Measurements from ENCODE around the gene NPY4R. TPM values are rescaled to one million over a fixed set of nuclear protein-coding genes. Genes with fewer than 3 reads are reported as not detected.
"Not testable (repeated sequence)": the region's sequence is repeated elsewhere in the genome, so short reads cannot be mapped to it uniquely, and the experiment has no call there.

Gene NPY4R
- total and polyA plus RNA-seq, 2 experiments from 2014 or later = not detected

GRCh38 chr10:46441837-46442278 is 23.9 kb downstream of the NPY4R start:
- H3K9ac ChIP-seq; H2AFZ ChIP-seq; H3K27me3 ChIP-seq (replicated peaks; ENCODE audit: insufficient read depth); H3K9me3 ChIP-seq (ENCODE audit: low read depth); H3K79me2 ChIP-seq (ENCODE audit: insufficient read depth); H3K36me3 ChIP-seq (ENCODE audit: low read depth); H3K4me2 ChIP-seq (ENCODE audit: unreplicated experiment); H3K4me3 ChIP-seq; H3F3A ChIP-seq (ENCODE audit: insufficient read depth); H3K27ac ChIP-seq; H3K4me1 ChIP-seq (ENCODE audit: insufficient read depth); H3K9me2 ChIP-seq (ENCODE audit: insufficient read depth); H4K20me1 ChIP-seq (ENCODE audit: insufficient read depth); in situ Hi-C loops (cut with MboI): not testable (repeated sequence)
- DNase-seq = peak; percentile 2
- 61 to 73% methylated on average over 4 to 7 of the region's 7 CpGs for WGBS, 2 experiments (ENCODE audit: low coverage in 1 of 2, low lambda C conversion rate in 2 of 2, missing lambda C conversion rate in 2 of 2)

GRCh38 chr10:46440942-46441341 is 24.8 kb downstream of the NPY4R start:
- H3K27me3 ChIP-seq (replicated peaks; ENCODE audit: insufficient read depth); H2AFZ ChIP-seq; in situ Hi-C loops (cut with MboI); H4K20me1 ChIP-seq (ENCODE audit: insufficient read depth); H3K79me2 ChIP-seq (ENCODE audit: insufficient read depth); DNase-seq; H3K27ac ChIP-seq; H3K4me2 ChIP-seq (ENCODE audit: unreplicated experiment); H3F3A ChIP-seq (ENCODE audit: insufficient read depth); H3K4me1 ChIP-seq (ENCODE audit: insufficient read depth); H3K9ac ChIP-seq; H3K36me3 ChIP-seq (ENCODE audit: low read depth); H3K9me2 ChIP-seq (ENCODE audit: insufficient read depth); H3K4me3 ChIP-seq; H3K9me3 ChIP-seq (ENCODE audit: low read depth): not testable (repeated sequence)
- 43% methylated on average over 1 of the region's 4 CpGs; no CpG with 5 or more reads in 1 of the 2 experiments for WGBS, 2 experiments (ENCODE audit: low coverage in 1 of 2, low lambda C conversion rate in 2 of 2, missing lambda C conversion rate in 2 of 2)

- H3F3A ChIP-seq (ENCODE audit: insufficient read depth); H3K9me3 ChIP-seq (ENCODE audit: low read depth); H3K36me3 ChIP-seq (ENCODE audit: low read depth); H4K20me1 ChIP-seq (ENCODE audit: insufficient read depth); H3K9me2 ChIP-seq (ENCODE audit: insufficient read depth); H3K9ac ChIP-seq; H3K27me3 ChIP-seq (replicated peaks; ENCODE audit: insufficient read depth); H3K27ac ChIP-seq; DNase-seq; H3K79me2 ChIP-seq (ENCODE audit: insufficient read depth); H3K4me2 ChIP-seq (ENCODE audit: unreplicated experiment); in situ Hi-C loops (cut with MboI); H3K4me3 ChIP-seq; H3K4me1 ChIP-seq (ENCODE audit: insufficient read depth); H2AFZ ChIP-seq: not testable (repeated sequence)
- no CpG with 5 or more reads among the region's 2 CpGs for WGBS, 2 experiments (ENCODE audit: low coverage in 1 of 2, low lambda C conversion rate in 2 of 2, missing lambda C conversion rate in 2 of 2)
Observed at GRCh38 chr10:46423550-46423949, 42.2 kb downstream of the NPY4R start.

- H3K27me3 ChIP-seq (replicated peaks; ENCODE audit: insufficient read depth); H3K9me3 ChIP-seq (ENCODE audit: low read depth); H3K4me2 ChIP-seq (ENCODE audit: unreplicated experiment); H3K4me1 ChIP-seq (ENCODE audit: insufficient read depth); H3F3A ChIP-seq (ENCODE audit: insufficient read depth); H3K27ac ChIP-seq; in situ Hi-C loops (cut with MboI); H3K36me3 ChIP-seq (ENCODE audit: low read depth); H3K4me3 ChIP-seq; H4K20me1 ChIP-seq (ENCODE audit: insufficient read depth); DNase-seq; H3K79me2 ChIP-seq (ENCODE audit: insufficient read depth); H3K9ac ChIP-seq; H3K9me2 ChIP-seq (ENCODE audit: insufficient read depth); H2AFZ ChIP-seq: not testable (repeated sequence)
- 5 to 6% methylated on average over 4 of the region's 13 CpGs for WGBS, 2 experiments (ENCODE audit: low coverage in 1 of 2, low lambda C conversion rate in 2 of 2, missing lambda C conversion rate in 2 of 2)
Observed at GRCh38 chr10:46419570-46420379, 46.0 kb downstream of the NPY4R start.

DNA sequence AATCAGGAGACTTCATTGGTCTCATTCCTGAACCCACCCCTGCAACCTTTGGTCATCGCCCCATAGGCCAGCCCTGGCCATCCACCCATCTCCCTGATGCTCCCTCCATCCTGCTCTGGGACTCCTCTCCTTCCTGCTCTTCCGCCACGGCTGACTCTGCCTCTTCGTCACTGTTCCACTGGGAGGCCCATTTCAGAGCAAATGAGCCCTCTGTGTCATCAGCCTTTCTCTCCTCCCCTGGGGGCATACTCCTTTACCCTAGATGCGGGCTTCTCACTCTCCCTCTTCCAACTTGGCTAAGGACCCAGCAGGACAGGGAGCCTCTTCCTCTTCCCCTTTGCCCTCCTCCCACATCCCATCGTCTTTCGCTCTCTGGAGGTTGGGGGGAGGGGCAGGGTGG is 47.5 kb downstream of the NPY4R start:
- 76 to 93% methylated on average over 3 to 6 of the region's 7 CpGs for WGBS, 2 experiments (ENCODE audit: low coverage in 1 of 2, low lambda C conversion rate in 2 of 2, missing lambda C conversion rate in 2 of 2)
- in situ Hi-C loops (cut with MboI); H3K9me2 ChIP-seq (ENCODE audit: insufficient read depth); H3K27me3 ChIP-seq (replicated peaks; ENCODE audit: insufficient read depth); DNase-seq; H3K4me2 ChIP-seq (ENCODE audit: unreplicated experiment); H2AFZ ChIP-seq; H3K4me1 ChIP-seq (ENCODE audit: insufficient read depth); H4K20me1 ChIP-seq (ENCODE audit: insufficient read depth); H3K9me3 ChIP-seq (ENCODE audit: low read depth); H3F3A ChIP-seq (ENCODE audit: insufficient read depth); H3K27ac ChIP-seq; H3K36me3 ChIP-seq (ENCODE audit: low read depth); H3K9ac ChIP-seq; H3K4me3 ChIP-seq: not testable (repeated sequence)
- H3K79me2 ChIP-seq (ENCODE audit: insufficient read depth) = peaks cover 13% of the 10 kb centered on the region

DNA sequence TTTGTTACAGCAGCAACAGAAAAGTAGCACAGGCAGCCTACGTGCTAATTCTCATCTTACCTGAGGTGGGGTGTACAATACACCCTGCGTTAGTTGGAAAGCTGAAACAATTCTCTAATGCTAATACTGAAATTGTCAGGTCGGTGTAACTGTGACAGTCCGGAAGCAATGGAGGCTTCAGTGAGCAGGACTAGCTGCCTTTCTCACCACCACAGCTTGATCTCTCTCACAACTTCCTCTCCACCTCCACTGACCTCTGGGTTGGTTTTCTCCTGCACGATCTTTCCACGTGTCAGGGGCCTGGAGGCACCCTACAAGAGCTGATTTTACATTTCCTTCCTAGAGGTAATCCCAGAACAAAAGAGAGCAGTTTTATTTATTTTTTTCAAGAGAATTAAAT is 50.5 kb downstream of the NPY4R start:
- H3K36me3 ChIP-seq (ENCODE audit: low read depth); H3K27me3 ChIP-seq (replicated peaks; ENCODE audit: insufficient read depth); H3F3A ChIP-seq (ENCODE audit: insufficient read depth); H3K4me3 ChIP-seq; H3K27ac ChIP-seq; H3K9me2 ChIP-seq (ENCODE audit: insufficient read depth); H4K20me1 ChIP-seq (ENCODE audit: insufficient read depth); H3K4me1 ChIP-seq (ENCODE audit: insufficient read depth); in situ Hi-C loops (cut with MboI); DNase-seq; H3K4me2 ChIP-seq (ENCODE audit: unreplicated experiment); H3K9me3 ChIP-seq (ENCODE audit: low read depth); H2AFZ ChIP-seq; H3K9ac ChIP-seq: not testable (repeated sequence)
- 96% methylated on average over 4 to 6 of the region's 6 CpGs for WGBS, 2 experiments (ENCODE audit: low coverage in 1 of 2, low lambda C conversion rate in 2 of 2, missing lambda C conversion rate in 2 of 2)
- peaks cover 22% of the 10 kb centered on the region for H3K79me2 ChIP-seq (ENCODE audit: insufficient read depth)

DNA sequence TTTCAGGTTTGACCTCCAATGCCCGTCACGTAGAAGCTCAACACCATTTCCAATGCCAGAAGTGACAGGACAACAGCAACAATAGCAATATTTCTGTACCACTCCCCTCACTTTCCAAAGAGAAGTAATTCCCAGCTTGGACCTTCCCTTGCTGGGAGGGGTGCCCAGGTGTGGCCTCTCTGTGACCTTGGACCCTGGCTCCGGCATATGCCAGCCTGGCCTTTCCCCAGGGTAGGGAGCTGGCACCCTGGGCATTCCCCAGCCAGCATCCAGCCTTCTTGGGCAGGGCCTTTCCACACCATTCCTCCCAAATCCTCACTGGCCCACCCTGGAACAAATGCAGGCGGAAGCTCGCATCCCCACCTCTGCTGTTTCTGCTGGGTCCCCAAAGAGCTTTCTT is 53.1 kb downstream of the NPY4R start:
- H3K4me1 ChIP-seq (ENCODE audit: insufficient read depth); H4K20me1 ChIP-seq (ENCODE audit: insufficient read depth); H3K27ac ChIP-seq; DNase-seq; in situ Hi-C loops (cut with MboI); H3K4me2 ChIP-seq (ENCODE audit: unreplicated experiment); H3K27me3 ChIP-seq (replicated peaks; ENCODE audit: insufficient read depth); H3K9me3 ChIP-seq (ENCODE audit: low read depth); H3K9ac ChIP-seq; H3F3A ChIP-seq (ENCODE audit: insufficient read depth); H3K9me2 ChIP-seq (ENCODE audit: insufficient read depth); H3K4me3 ChIP-seq; H2AFZ ChIP-seq; H3K36me3 ChIP-seq (ENCODE audit: low read depth): not testable (repeated sequence)
- peaks cover 45% of the 10 kb centered on the region for H3K79me2 ChIP-seq (ENCODE audit: insufficient read depth)
- WGBS, 2 experiments (ENCODE audit: low coverage in 1 of 2, low lambda C conversion rate in 2 of 2, missing lambda C conversion rate in 2 of 2) = no CpG with 5 or more reads among the region's 5 CpGs

DNA sequence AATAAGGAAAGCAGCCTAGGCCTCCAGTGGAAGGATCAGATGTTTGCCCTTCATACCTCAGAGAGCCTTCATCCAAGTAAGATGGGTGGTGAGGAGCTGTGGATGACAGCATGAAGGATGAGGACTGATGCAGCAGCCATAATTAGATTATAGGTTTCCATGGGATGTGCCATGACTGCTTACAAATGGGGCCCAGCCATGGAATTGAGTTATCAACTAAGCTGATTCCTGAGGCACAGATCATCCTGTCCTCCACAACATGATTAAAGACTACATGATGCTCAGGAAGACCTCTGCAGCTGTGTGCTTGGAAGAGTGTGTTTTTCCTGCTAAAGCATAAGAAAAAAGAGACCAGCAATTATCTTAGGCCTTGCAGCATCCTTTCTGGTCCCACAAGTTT is 54.6 kb downstream of the NPY4R start:
- H3K36me3 ChIP-seq (ENCODE audit: low read depth); H3K4me2 ChIP-seq (ENCODE audit: unreplicated experiment); H3K27me3 ChIP-seq (replicated peaks; ENCODE audit: insufficient read depth); H3K9me2 ChIP-seq (ENCODE audit: insufficient read depth); H3K27ac ChIP-seq; H4K20me1 ChIP-seq (ENCODE audit: insufficient read depth); H3K9me3 ChIP-seq (ENCODE audit: low read depth); H3F3A ChIP-seq (ENCODE audit: insufficient read depth); DNase-seq; H3K4me3 ChIP-seq; H2AFZ ChIP-seq; H3K4me1 ChIP-seq (ENCODE audit: insufficient read depth); H3K9ac ChIP-seq; in situ Hi-C loops (cut with MboI): not testable (repeated sequence)
- peaks cover 51% of the 10 kb centered on the region for H3K79me2 ChIP-seq (ENCODE audit: insufficient read depth)

Measured in GM23248 (cell line).